Subcutaneous adipose tissue (tissue), 4 donors: ENCODE data around the gene PRKCH. TPM values are rescaled to one million over a fixed set of nuclear protein-coding genes. Genes with fewer than 3 reads are reported as not detected.

Experiments
- CTCF ChIP-seq: fragments of 450-650 bp; IDR thresholded peaks from one replicate; pipeline ENCODE4 v1.5.1; 2016; ENCODE audit warnings: low read depth, mild to moderate bottlenecking, control low read depth, antibody characterized with exemption, moderate library complexity
- total RNA-seq, 4 donors: library from RNA; depleted of rRNA; stranded (reverse); fragments of >200 nt; gene quantifications; one replicate each; pipeline ENCODE4 v1.1.0, GENCODE V29; 2016

Gene PRKCH
- total RNA-seq, 4 donors from 2014 or later: 25.8 to 46.3 (median 36.4) TPM

DNA sequence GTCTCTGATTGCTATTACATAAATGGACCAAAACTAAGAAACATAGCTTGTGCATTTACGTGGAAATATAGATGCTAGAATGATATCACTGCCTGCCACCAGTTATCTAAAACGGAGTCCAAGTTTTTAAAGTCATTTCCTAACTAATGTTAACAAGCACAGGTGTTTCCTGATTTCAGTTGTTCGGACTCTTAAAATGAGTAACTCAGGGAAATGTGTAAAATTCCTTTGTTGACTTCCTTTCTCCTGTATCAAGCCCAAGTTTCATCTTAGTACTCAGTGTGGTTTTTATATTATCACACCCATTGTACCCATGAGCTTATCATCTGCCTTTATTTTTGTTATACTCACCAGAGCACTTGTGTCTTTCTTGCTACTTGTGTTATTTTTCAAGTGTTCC is 13.2 kb upstream of the PRKCH start:
- no peak for TF ChIP-seq CTCF

- TF ChIP-seq CTCF: no peak
Observed at GRCh38 chr14:61315313-61315712, 6.1 kb upstream of the PRKCH start.

DNA sequence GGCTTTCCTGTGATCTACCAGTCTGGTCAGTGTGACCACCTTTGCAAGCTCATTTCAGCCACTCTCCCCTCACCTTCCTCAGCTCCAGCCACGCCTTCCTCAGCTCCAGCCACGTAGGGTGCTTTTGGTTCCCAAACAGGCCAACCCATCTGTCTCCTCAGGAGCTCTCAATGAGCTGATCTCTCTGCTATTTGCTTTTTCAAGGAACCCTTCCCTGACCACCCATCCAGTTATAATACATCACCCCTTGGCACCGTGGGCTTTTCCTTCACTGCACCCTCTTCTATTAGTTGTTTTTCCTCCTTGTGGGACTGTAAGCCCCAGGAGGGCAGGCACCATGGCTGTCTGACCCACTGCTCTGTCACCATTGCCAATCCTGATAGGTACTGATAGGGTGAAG is 2.3 kb upstream of the PRKCH start:
- TF ChIP-seq CTCF: no peak

DNA sequence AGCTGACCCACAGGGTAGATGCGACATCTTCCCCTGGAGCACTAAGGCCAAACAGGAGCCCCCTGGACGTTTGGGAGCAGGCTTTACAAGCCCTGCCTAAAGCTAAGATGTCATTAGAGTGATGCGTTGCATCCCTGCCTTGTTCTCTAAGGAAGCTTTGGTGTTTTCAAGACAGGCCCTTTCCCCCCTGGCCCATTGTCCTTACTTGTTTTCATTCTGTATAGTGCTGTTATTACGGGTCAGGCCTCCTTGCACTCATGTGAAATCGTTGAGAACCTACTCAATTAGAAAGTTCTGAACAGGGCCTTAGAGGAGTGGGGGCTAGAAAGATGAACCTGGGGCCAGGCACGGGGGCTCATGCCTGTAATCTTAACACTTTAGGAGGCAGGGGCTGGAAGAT is 1.7 kb upstream of the PRKCH start:
- no peak for TF ChIP-seq CTCF

- TF ChIP-seq CTCF: no peak
Observed at GRCh38 chr14:61320806-61321384, 484 bp upstream of the PRKCH start.

GRCh38 chr14:61322011-61322798 is 826 bp downstream of the PRKCH start:
- TF ChIP-seq CTCF: no peak

DNA sequence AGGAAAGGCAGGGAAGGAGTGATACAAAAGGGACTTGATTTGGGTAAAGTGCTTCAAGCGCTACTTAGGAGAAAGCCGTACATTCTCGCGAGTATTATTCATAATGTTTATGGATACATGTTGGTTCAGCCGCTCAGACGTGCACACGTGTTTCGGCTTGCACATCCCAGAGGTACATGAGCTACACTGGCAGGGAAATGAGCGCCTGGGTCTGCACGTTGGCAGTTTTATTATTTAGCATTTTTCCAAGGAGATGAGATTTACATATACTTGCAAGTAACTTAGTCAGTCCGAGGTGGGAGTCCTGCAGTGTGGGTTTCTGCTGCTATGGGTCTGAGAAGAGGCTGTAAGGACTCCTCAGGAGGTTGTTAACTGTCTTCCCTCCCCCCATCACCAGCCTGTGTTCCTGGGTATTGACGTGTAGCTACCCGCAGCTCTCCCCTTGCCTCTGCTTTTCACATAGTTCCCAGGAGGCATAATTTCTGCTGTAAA is 1.5 kb downstream of the PRKCH start:
- TF ChIP-seq CTCF: no peak
